PC-3 (cell line): ENCODE results near the gene FAM53B. TPM values are rescaled to one million over a fixed set of nuclear protein-coding genes. Genes with fewer than 3 reads are reported as not detected.

ENCODE experiments used
- ATAC-seq: fragments of 200-7000 bp; cut with Tn5 transposase; 2 replicates; pipeline ENCODE4 v1.9.1; 2020; ENCODE audit warnings: mild to moderate bottlenecking, moderate library complexity
- BruUV-seq: library from RNA; stranded (reverse); fragments of 400-500 nt; replicated peaks from 2 replicates; lab custom pipeline; 2021; lab: Mats Ljungman, UMichigan
- CTCF ChIA-PET: fragments of 300-600 bp; sonication (Branson Sonifier 250); formaldehyde crosslinking; loops from one replicate; lab custom pipeline; 2022; ENCODE audit warnings: antibody characterized with exemption; lab: Charles Lee
- POLR2A ChIA-PET: fragments of 300-600 bp; sonication (Branson Sonifier 250); formaldehyde crosslinking; loops from one replicate; lab custom pipeline; 2022; ENCODE audit warnings: antibody characterized with exemption; ENCODE audit not compliant: unreplicated experiment; lab: Charles Lee
- DNase-seq: peaks from one replicate; pipeline ENCODE4 v3.0.0-alpha.2; 2015
- H2AFZ ChIP-seq: fragments of 300-600 bp; sonication (generic); 2 replicates; pipeline ENCODE4 v1.6.0; 2016; ENCODE audit warnings: antibody characterized with exemption, low read length
- H3F3A ChIP-seq: fragments of 300-600 bp; sonication (generic); one replicate; pipeline ENCODE4 v1.6.0; 2017; ENCODE audit warnings: antibody characterized with exemption, low read length, control low read depth, mild to moderate bottlenecking; ENCODE audit not compliant: unreplicated experiment
- H3K27ac ChIP-seq: fragments of 300-600 bp; sonication (generic); 2 replicates; pipeline ENCODE4 v1.5.1; 2016; ENCODE audit warnings: mild to moderate bottlenecking, low read length
- H3K27me3 ChIP-seq: fragments of 300-600 bp; sonication (generic); 2 replicates; pipeline ENCODE4 v1.6.1; 2016; ENCODE audit warnings: low read length, mixed read lengths
- H3K36me3 ChIP-seq: fragments of 300-600 bp; sonication (generic); 2 replicates; pipeline ENCODE4 v1.6.1; 2016; ENCODE audit warnings: low read depth, mixed run types, low read length, mixed read lengths
- H3K4me1 ChIP-seq: fragments of 300-600 bp; sonication (generic); 2 replicates; pipeline ENCODE4 v1.5.1; 2016; ENCODE audit warnings: low read length; ENCODE audit not compliant: insufficient read depth
- H3K4me2 ChIP-seq: fragments of 300-600 bp; sonication (generic); 2 replicates; pipeline ENCODE4 v1.6.0; 2016; ENCODE audit warnings: low read length
- H3K4me3 ChIP-seq: fragments of 300-600 bp; sonication (generic); 2 replicates; pipeline ENCODE4 v1.5.1; 2016; ENCODE audit warnings: mild to moderate bottlenecking, low read length, mixed read lengths
- H3K79me2 ChIP-seq: fragments of 300-600 bp; sonication (generic); 2 replicates; pipeline ENCODE4 v1.6.1; 2017; ENCODE audit warnings: low read length, mixed read lengths
- H3K9ac ChIP-seq: fragments of 300-600 bp; sonication (generic); 2 replicates; pipeline ENCODE4 v1.6.0; 2016; ENCODE audit warnings: mild to moderate bottlenecking, low read length
- H3K9me2 ChIP-seq: fragments of 300-600 bp; sonication (generic); replicated peaks from 2 replicates; pipeline ENCODE4 v1.6.1; 2016; ENCODE audit warnings: mixed run types, low read length, mixed read lengths
- H3K9me3 ChIP-seq: fragments of 300-600 bp; sonication (generic); 2 replicates; pipeline ENCODE4 v1.6.1; 2016; ENCODE audit warnings: low read length, mixed read lengths
- H4K20me1 ChIP-seq: fragments of 300-600 bp; sonication (generic); 2 replicates; pipeline ENCODE4 v1.6.1; 2016; ENCODE audit warnings: low read length, mixed read lengths
- EZH2 ChIP-seq: fragments of 300-600 bp; sonication (generic); IDR thresholded peaks from one replicate; pipeline ENCODE4 v1.6.1; 2017; ENCODE audit warnings: antibody characterized with exemption, mild to moderate bottlenecking, low read length; ENCODE audit not compliant: unreplicated experiment
- EZH2phosphoT487 ChIP-seq: fragments of 300-600 bp; sonication (generic); IDR thresholded peaks from 2 replicates; pipeline ENCODE4 v1.6.1; 2018; ENCODE audit warnings: mild to moderate bottlenecking, antibody characterized with exemption, low read length, borderline replicate concordance
- intact Hi-C: fragments of 100-400 bp; cut with micrococcal nuclease; formaldehyde crosslinking; loops from 2 replicates; pipeline ENCODE4 v1.9.0; 2023
- total RNA-seq: library from RNA; depleted of rRNA; stranded (reverse); fragments of >200 nt; gene quantifications from 2 replicates; pipeline ENCODE4 v1.2.3, GENCODE V29; 2014
- TF ChIP-seq, protein P1 (sequence below): fragments of 300-600 bp; sonication (generic); conservative IDR thresholded peaks from 2 replicates; pipeline ENCODE4 v1.5.1; 2017; ENCODE audit warnings: antibody characterized with exemption, low read depth, mild to moderate bottlenecking, low read length

Gene FAM53B
- total RNA-seq, 1 experiment from 2014 or later: 19.4 TPM

DNA sequence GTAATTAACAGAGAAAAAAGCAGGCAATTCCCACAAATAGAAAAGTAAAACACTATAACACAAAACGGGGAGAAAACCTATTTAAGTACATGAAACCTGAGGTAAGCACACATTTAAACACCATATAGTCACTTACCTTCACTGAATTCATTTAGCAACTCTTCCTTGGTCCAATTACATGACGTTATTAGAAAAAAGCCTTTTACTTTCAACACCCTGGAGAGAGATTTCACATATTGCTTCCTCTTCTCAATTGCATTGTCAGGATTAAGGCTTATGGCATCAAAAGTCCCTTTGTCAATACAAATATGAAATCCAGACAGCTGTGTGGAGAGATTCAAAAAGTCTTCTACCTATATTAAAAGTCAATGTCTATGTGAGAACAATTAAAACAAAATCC lies 21.1 kb upstream of the FAM53B start:
- Histone ChIP-seq H3K4me1 (no peaks in the 10 kb centered on the region), H3K9ac (no peak overlapping the region), H3K4me2 (no peak overlapping the region), H3F3A (no peaks in the 10 kb centered on the region), H3K4me3 (no peak overlapping the region), H2AFZ (no peak overlapping the region), H3K27ac (no peak overlapping the region), H3K36me3 (peaks cover 5% of the 10 kb centered on the region; the same call in 1 of the 2 replicates), H3K9me2 (no peaks in the 10 kb centered on the region), H4K20me1 (no peaks in the 10 kb centered on the region), H3K9me3 (no peaks in the 10 kb centered on the region), H3K27me3 (no peaks in the 10 kb centered on the region), H3K79me2 (no peaks in the 10 kb centered on the region)
- POLR2A ChIA-PET: no interaction called here
- ATAC-seq (no peak), DNase-seq (no peak)
- no peak for TF ChIP-seq EZH2phosphoT487
- TF ChIP-seq, protein P1, sequence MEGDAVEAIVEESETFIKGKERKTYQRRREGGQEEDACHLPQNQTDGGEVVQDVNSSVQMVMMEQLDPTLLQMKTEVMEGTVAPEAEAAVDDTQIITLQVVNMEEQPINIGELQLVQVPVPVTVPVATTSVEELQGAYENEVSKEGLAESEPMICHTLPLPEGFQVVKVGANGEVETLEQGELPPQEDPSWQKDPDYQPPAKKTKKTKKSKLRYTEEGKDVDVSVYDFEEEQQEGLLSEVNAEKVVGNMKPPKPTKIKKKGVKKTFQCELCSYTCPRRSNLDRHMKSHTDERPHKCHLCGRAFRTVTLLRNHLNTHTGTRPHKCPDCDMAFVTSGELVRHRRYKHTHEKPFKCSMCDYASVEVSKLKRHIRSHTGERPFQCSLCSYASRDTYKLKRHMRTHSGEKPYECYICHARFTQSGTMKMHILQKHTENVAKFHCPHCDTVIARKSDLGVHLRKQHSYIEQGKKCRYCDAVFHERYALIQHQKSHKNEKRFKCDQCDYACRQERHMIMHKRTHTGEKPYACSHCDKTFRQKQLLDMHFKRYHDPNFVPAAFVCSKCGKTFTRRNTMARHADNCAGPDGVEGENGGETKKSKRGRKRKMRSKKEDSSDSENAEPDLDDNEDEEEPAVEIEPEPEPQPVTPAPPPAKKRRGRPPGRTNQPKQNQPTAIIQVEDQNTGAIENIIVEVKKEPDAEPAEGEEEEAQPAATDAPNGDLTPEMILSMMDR: no peak
- no peak for TF ChIP-seq EZH2
- CTCF ChIA-PET: no interaction called here
- intact Hi-C loops: no loop called here
- BruUV-seq: no TSS peak

DNA sequence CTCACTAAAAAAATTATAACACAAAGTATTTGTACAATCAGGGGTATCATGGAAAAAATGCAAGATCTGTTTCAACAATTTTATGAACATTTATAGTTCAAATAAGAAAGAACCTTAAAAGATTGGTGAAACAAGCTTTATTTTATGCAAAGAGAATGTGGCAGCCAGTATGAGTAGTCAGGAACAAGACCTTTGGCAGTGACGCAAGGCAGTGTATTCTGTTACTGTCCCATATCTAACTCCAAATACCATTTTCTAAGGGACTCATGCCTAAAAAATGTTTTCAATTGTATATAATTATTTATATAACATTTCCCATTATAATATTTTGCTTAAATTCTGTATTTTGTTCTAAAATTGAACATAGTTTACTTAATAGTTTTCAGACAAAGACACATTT lies 19.1 kb upstream of the FAM53B start:
- H3K9me3 ChIP-seq: no peaks in the 10 kb centered on the region
- no peak overlapping the region for H3K4me2 ChIP-seq
- H3K9ac ChIP-seq: no peak overlapping the region
- ChIA-PET CTCF (no interaction called here), POLR2A (no interaction called here)
- H3K4me3 ChIP-seq: no peak overlapping the region
- no peaks in the 10 kb centered on the region for H3F3A ChIP-seq
- ATAC-seq: no peak
- H2AFZ ChIP-seq: no peak overlapping the region
- H3K27ac ChIP-seq: no peak overlapping the region
- BruUV-seq: no TSS peak
- H3K4me1 ChIP-seq: no peaks in the 10 kb centered on the region
- TF ChIP-seq, protein P1: no peak
- TF ChIP-seq EZH2 (no peak), EZH2phosphoT487 (no peak)
- intact Hi-C loops: no loop called here
- DNase-seq: no peak
- no peaks in the 10 kb centered on the region for H4K20me1 ChIP-seq
- H3K36me3 ChIP-seq: peaks cover 20% of the 10 kb centered on the region
- H3K27me3 ChIP-seq: no peaks in the 10 kb centered on the region
- H3K9me2 ChIP-seq: no peaks in the 10 kb centered on the region
- no peaks in the 10 kb centered on the region for H3K79me2 ChIP-seq

DNA sequence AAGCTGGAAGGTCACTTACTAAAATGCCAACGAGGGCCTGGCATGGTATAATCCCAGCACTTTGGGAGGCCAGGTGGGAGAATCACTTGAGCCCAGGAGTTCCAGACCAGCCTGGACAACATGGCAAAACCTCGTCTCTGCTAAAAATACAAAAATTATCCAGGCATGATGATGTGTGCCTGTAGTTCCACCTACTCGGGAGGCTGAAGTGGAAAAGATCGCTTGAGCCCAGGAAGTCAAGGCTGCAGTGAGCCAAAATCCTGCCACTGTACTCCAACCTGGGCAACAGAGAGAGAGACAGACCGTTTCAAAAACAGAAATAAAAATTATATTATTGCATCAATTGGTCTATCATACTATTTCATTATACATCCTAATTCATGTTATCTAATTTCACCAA lies 18.1 kb upstream of the FAM53B start:
- Histone ChIP-seq H3K9ac (no peak overlapping the region), H3K4me2 (no peak overlapping the region), H2AFZ (no peak overlapping the region), H3F3A (no peaks in the 10 kb centered on the region), H3K36me3 (peaks cover 20% of the 10 kb centered on the region), H3K27me3 (no peaks in the 10 kb centered on the region), H3K27ac (no peak overlapping the region), H3K9me3 (no peaks in the 10 kb centered on the region), H3K9me2 (no peaks in the 10 kb centered on the region), H4K20me1 (no peaks in the 10 kb centered on the region), H3K79me2 (no peaks in the 10 kb centered on the region), H3K4me1 (no peaks in the 10 kb centered on the region), H3K4me3 (no peak overlapping the region)
- ChIA-PET CTCF (no interaction called here), POLR2A (no interaction called here)
- ATAC-seq: no peak
- intact Hi-C loops: no loop called here
- BruUV-seq: no TSS peak
- DNase-seq: no peak
- TF ChIP-seq, protein P1: no peak
